ES-I3 (cell line): ENCODE measurements around the gene LILRB2.
"Not testable (repeated sequence)": the region's sequence is repeated elsewhere in the genome, so short reads cannot be mapped to it uniquely, and the experiment has no call there.

ENCODE experiments used
- H3K36me3 ChIP-seq: 2 replicates; pipeline ENCODE4 v1.6.1; 2013; ENCODE audit warnings: mild to moderate bottlenecking, low read length, control low read depth, moderate library complexity; ENCODE audit not compliant: insufficient read depth
- H3K4me1 ChIP-seq: 2 replicates; pipeline ENCODE4 v1.6.1; 2013; ENCODE audit warnings: mild to moderate bottlenecking, control low read depth, low read length; ENCODE audit not compliant: insufficient read depth
- H3K9ac ChIP-seq: 2 replicates; pipeline ENCODE4 v1.6.1; 2013; ENCODE audit warnings: low read depth, mild to moderate bottlenecking, low read length, moderate library complexity
- H3K9me3 ChIP-seq: 2 replicates; pipeline ENCODE4 v1.6.1; 2013; ENCODE audit warnings: mild to moderate bottlenecking, low read length, moderate library complexity; ENCODE audit not compliant: control insufficient read depth, insufficient read depth

LILRB2 gene

GRCh38 chr19:54281007-54281728, at the start of gene LILRB2:
TSS of gene LILRB2 (minus strand) at chr19:54281110. CDS start at chr19:54280496, 614 bp downstream.
- Histone ChIP-seq H3K4me1 (no peaks in the 10 kb centered on the region), H3K9me3 (no peaks in the 10 kb centered on the region), H3K9ac (no peak within 1 kb of the TSS), H3K36me3 (no peaks in the 10 kb centered on the region)

GRCh38 chr19:54329476-54330165, 48.7 kb upstream of the LILRB2 start:
- no peaks in the 10 kb centered on the region for H3K9me3 ChIP-seq
- H3K9ac ChIP-seq = no peak overlapping the region
- H3K36me3 ChIP-seq = no peaks in the 10 kb centered on the region
- H3K4me1 ChIP-seq = peaks cover 13% of the 10 kb centered on the region

- peaks cover 18% of the 10 kb centered on the region for H3K4me1 ChIP-seq
- H3K9me3 ChIP-seq, H3K36me3 ChIP-seq: not testable (repeated sequence)
Observed at GRCh38 chr19:54328781-54329180, 47.9 kb upstream of the LILRB2 start.

GRCh38 chr19:54325631-54326030, 44.7 kb upstream of the LILRB2 start:
- Histone ChIP-seq H3K36me3 (no peaks in the 10 kb centered on the region), H3K9ac (peak overlapping the region; percentile 16; the same call in 1 of the 2 replicates), H3K4me1 (peaks cover 21% of the 10 kb centered on the region), H3K9me3 (no peaks in the 10 kb centered on the region)

More at GRCh38 chr19:54328781-54329180, 47.9 kb upstream of the LILRB2 start:
- not testable (repeated sequence) for H3K9ac ChIP-seq

GRCh38 chr19:54325194-54325621, 44.3 kb upstream of the LILRB2 start:
- Histone ChIP-seq H3K9ac (no peak overlapping the region), H3K36me3 (no peaks in the 10 kb centered on the region), H3K4me1 (peaks cover 21% of the 10 kb centered on the region), H3K9me3 (no peaks in the 10 kb centered on the region)

GRCh38 chr19:54324071-54324470, 43.2 kb upstream of the LILRB2 start:
- Histone ChIP-seq H3K9ac (no peak overlapping the region), H3K4me1 (peaks cover 21% of the 10 kb centered on the region), H3K36me3 (no peaks in the 10 kb centered on the region), H3K9me3 (no peaks in the 10 kb centered on the region)

- H3K36me3 ChIP-seq, H3K9me3 ChIP-seq, H3K9ac ChIP-seq: not testable (repeated sequence)
- H3K4me1 ChIP-seq = peaks cover 21% of the 10 kb centered on the region
Observed at GRCh38 chr19:54322934-54323333, 42.0 kb upstream of the LILRB2 start.

- not testable (repeated sequence) for H3K9me3 ChIP-seq, H3K36me3 ChIP-seq, H3K9ac ChIP-seq
- peaks cover 26% of the 10 kb centered on the region for H3K4me1 ChIP-seq
Observed at GRCh38 chr19:54322295-54322694, 41.4 kb upstream of the LILRB2 start.

- H3K9me3 ChIP-seq = no peaks in the 10 kb centered on the region
- H3K4me1 ChIP-seq = peaks cover 17% of the 10 kb centered on the region
- H3K36me3 ChIP-seq = no peaks in the 10 kb centered on the region
- no peak overlapping the region for H3K9ac ChIP-seq
Observed at GRCh38 chr19:54319892-54320670, 39.2 kb upstream of the LILRB2 start.

- Histone ChIP-seq H3K36me3 (no peaks in the 10 kb centered on the region), H3K4me1 (peaks cover 8% of the 10 kb centered on the region; the same call in 1 of the 2 replicates), H3K9me3 (no peaks in the 10 kb centered on the region), H3K9ac (no peak overlapping the region)
Observed at GRCh38 chr19:54319049-54319448, 38.1 kb upstream of the LILRB2 start.

GRCh38 chr19:54317965-54318240, 37.0 kb upstream of the LILRB2 start:
- H3K4me1 ChIP-seq = peaks cover 5% of the 10 kb centered on the region; the same call in 1 of the 2 replicates
- H3K9me3 ChIP-seq = no peaks in the 10 kb centered on the region
- H3K9ac ChIP-seq = peak overlapping the region; percentile 10; the same call in 1 of the 2 replicates
- no peaks in the 10 kb centered on the region for H3K36me3 ChIP-seq

GRCh38 chr19:54317108-54317964, 36.4 kb upstream of the LILRB2 start:
- Histone ChIP-seq H3K36me3 (no peaks in the 10 kb centered on the region), H3K4me1 (peaks cover 5% of the 10 kb centered on the region; the same call in 1 of the 2 replicates), H3K9ac (peak overlapping the region; percentile 21; the same call in 1 of the 2 replicates), H3K9me3 (no peaks in the 10 kb centered on the region)

GRCh38 chr19:54316746-54317107, 35.8 kb upstream of the LILRB2 start:
- Histone ChIP-seq H3K36me3 (no peaks in the 10 kb centered on the region), H3K9ac (0 out of 2 replicates have a peak overlapping the region, but pooled peaks have one; percentile 21), H3K4me1 (peaks cover 5% of the 10 kb centered on the region; the same call in 1 of the 2 replicates), H3K9me3 (no peaks in the 10 kb centered on the region)

GRCh38 chr19:54315956-54316355, 35.0 kb upstream of the LILRB2 start:
- Histone ChIP-seq H3K9me3 (no peaks in the 10 kb centered on the region), H3K9ac (no peak overlapping the region), H3K4me1 (peaks cover 5% of the 10 kb centered on the region; the same call in 1 of the 2 replicates), H3K36me3 (no peaks in the 10 kb centered on the region)
